ENCODE measurements around the gene UPP2.

DNA sequence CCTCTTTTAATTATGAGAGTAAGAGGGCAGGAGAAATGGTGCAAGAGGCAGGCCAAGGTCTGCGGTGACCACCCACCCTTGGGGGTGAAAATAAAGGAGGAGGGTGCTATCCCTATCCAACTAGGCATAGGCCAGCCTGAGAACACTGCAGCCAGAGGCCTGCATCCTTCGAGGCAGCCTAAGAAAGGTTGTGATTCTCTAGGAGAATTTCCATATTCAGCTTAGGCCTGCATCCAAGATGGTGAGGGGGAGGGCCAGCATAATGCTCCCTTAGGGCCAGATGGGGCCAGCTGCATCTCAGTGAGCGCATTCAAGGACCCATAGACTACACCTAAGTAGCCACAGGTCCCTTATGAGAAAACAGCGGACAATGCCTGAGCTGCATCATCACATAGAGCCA lies 3.5 kb upstream of the UPP2 start:
- TF ChIP-seq, protein P1, sequence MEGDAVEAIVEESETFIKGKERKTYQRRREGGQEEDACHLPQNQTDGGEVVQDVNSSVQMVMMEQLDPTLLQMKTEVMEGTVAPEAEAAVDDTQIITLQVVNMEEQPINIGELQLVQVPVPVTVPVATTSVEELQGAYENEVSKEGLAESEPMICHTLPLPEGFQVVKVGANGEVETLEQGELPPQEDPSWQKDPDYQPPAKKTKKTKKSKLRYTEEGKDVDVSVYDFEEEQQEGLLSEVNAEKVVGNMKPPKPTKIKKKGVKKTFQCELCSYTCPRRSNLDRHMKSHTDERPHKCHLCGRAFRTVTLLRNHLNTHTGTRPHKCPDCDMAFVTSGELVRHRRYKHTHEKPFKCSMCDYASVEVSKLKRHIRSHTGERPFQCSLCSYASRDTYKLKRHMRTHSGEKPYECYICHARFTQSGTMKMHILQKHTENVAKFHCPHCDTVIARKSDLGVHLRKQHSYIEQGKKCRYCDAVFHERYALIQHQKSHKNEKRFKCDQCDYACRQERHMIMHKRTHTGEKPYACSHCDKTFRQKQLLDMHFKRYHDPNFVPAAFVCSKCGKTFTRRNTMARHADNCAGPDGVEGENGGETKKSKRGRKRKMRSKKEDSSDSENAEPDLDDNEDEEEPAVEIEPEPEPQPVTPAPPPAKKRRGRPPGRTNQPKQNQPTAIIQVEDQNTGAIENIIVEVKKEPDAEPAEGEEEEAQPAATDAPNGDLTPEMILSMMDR (IDR thresholded peaks at IDR 0.05): no peak
- TF ChIP-seq TCF7L2 (IDR thresholded peaks at IDR 0.05; ENCODE audit: low read depth, low read length) (no peak), SIN3A (IDR thresholded peaks at IDR 0.05; ENCODE audit: borderline replicate concordance, insufficient read depth, low read depth, low read length) (no peak)
- TF ChIP-seq, protein P2, sequence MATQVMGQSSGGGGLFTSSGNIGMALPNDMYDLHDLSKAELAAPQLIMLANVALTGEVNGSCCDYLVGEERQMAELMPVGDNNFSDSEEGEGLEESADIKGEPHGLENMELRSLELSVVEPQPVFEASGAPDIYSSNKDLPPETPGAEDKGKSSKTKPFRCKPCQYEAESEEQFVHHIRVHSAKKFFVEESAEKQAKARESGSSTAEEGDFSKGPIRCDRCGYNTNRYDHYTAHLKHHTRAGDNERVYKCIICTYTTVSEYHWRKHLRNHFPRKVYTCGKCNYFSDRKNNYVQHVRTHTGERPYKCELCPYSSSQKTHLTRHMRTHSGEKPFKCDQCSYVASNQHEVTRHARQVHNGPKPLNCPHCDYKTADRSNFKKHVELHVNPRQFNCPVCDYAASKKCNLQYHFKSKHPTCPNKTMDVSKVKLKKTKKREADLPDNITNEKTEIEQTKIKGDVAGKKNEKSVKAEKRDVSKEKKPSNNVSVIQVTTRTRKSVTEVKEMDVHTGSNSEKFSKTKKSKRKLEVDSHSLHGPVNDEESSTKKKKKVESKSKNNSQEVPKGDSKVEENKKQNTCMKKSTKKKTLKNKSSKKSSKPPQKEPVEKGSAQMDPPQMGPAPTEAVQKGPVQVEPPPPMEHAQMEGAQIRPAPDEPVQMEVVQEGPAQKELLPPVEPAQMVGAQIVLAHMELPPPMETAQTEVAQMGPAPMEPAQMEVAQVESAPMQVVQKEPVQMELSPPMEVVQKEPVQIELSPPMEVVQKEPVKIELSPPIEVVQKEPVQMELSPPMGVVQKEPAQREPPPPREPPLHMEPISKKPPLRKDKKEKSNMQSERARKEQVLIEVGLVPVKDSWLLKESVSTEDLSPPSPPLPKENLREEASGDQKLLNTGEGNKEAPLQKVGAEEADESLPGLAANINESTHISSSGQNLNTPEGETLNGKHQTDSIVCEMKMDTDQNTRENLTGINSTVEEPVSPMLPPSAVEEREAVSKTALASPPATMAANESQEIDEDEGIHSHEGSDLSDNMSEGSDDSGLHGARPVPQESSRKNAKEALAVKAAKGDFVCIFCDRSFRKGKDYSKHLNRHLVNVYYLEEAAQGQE (IDR thresholded peaks at IDR 0.05; ENCODE audit: insufficient read depth in 1 of 2, low read depth in 2 of 2, low read length in 1 of 2): no peak
